Neural crest cell (in vitro differentiated cells): ENCODE data around the gene SYCP2L. TPM values are rescaled to one million over a fixed set of nuclear protein-coding genes. Genes with fewer than 3 reads are reported as not detected.
A peak's percentile ranks its signal among the peaks of the same experiment; 100 is the strongest.
"Not testable (repeated sequence)": the region's sequence is repeated elsewhere in the genome, so short reads cannot be mapped to it uniquely, and the experiment has no call there.

ENCODE experiments used
- DNase-seq: peaks from one replicate; pipeline ENCODE4 v3.0.0; 2021; ENCODE audit warnings: low read depth, mixed read lengths, low spot score
- H3K27ac Mint-ChIP-seq: one replicate; pipeline ENCODE4 v1.8.0; 2021; ENCODE audit warnings: mild to moderate bottlenecking, mixed read lengths; ENCODE audit not compliant: unreplicated experiment
- H3K27me3 Mint-ChIP-seq: 2 replicates; pipeline ENCODE4 v1.8.0; 2021; ENCODE audit warnings: low read depth, mild to moderate bottlenecking, mixed read lengths
- H3K36me3 Mint-ChIP-seq: 2 replicates; pipeline ENCODE4 v1.8.0; 2021; ENCODE audit warnings: low read depth, mild to moderate bottlenecking, mixed read lengths
- H3K4me1 Mint-ChIP-seq: 2 replicates; pipeline ENCODE4 v1.8.0; 2021; ENCODE audit warnings: mixed read lengths
- H3K4me3 Mint-ChIP-seq: one replicate; pipeline ENCODE4 v1.8.0; 2021; ENCODE audit warnings: mild to moderate bottlenecking, mixed read lengths
- H3K9me3 Mint-ChIP-seq: 2 replicates; pipeline ENCODE4 v1.8.0; 2021; ENCODE audit warnings: mixed read lengths
- CTCF ChIP-seq: fragments of 200-600 bp; sonication (generic); conservative IDR thresholded peaks from 2 replicates; pipeline ENCODE4 v1.5.0; 2021; ENCODE audit warnings: antibody characterized with exemption, mild to moderate bottlenecking
- total RNA-seq: library from RNA; stranded (reverse); gene quantifications from 2 replicates; pipeline ENCODE4 v1.2.1, GENCODE V29; 2021

The SYCP2L gene
- total RNA-seq, 1 donor from 2014 or later = 5.6 TPM

DNA sequence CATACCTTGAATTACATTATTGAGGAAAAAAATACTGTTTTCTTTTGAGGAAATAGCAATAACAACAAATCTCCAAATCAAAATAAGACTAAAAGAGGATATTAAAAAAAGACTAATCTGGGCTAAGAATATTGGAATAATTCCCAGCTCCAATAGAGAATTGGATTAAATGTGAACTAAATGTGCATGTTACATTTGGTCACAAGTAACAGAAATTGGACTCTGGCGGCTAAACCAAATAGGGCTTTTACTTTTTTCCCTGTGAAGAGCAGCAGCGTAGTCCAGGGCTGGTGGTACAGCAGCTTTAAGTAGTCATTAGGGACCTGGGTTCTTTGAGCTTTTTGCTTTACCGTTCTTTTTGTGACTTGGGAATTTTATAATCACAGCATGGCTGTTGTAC, 85.3 kb downstream of the SYCP2L start:
- no peak overlapping the region for H3K4me3 Mint-ChIP-seq
- H3K4me1 Mint-ChIP-seq = no peaks in the 10 kb centered on the region
- peaks cover 8% of the 10 kb centered on the region for H3K9me3 Mint-ChIP-seq
- no peak for TF ChIP-seq CTCF
- no peak for DNase-seq
- peaks cover 22% of the 10 kb centered on the region for H3K36me3 Mint-ChIP-seq
- H3K27me3 Mint-ChIP-seq = no peaks in the 10 kb centered on the region
- H3K27ac Mint-ChIP-seq = no peak overlapping the region

DNA sequence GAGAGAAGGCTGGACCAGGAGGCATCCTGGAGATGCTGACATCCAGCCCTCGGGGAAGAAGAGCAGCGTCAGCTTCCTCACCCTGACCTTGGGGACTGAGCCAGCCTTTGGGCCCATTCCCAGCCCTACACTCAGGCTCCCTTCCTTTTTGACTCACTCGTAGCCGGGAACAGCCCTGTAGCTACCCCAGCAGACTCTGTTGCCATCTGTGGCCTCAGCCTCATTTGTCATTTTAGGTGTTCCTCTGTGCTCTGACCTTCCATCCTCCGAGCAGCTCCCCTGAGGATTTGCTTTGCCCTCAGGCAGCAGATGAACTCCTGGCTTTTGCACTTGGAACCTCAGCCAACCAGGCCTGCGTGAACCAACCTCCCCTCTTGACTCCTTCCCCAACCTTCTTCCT, 89.7 kb downstream of the SYCP2L start:
- DNase-seq = no peak
- no peak overlapping the region for H3K4me3 Mint-ChIP-seq
- H3K4me1 Mint-ChIP-seq = no peaks in the 10 kb centered on the region
- peaks cover 4% of the 10 kb centered on the region for H3K9me3 Mint-ChIP-seq
- peaks cover 4% of the 10 kb centered on the region for H3K36me3 Mint-ChIP-seq
- no peaks in the 10 kb centered on the region for H3K27me3 Mint-ChIP-seq
- peak overlapping the region; percentile 21 for H3K27ac Mint-ChIP-seq
- no peak for TF ChIP-seq CTCF

GRCh38 chr6:10977231-10977968, 90.5 kb downstream of the SYCP2L start:
- Mint-ChIP-seq H3K36me3 (peaks cover 4% of the 10 kb centered on the region), H3K4me1 (no peaks in the 10 kb centered on the region)

GRCh38 chr6:10979603-10980002, 92.8 kb downstream of the SYCP2L start:
- no peak for TF ChIP-seq CTCF
- Mint-ChIP-seq H3K4me3 (no peak overlapping the region), H3K4me1 (no peaks in the 10 kb centered on the region), H3K27me3 (no peaks in the 10 kb centered on the region), H3K9me3 (peaks cover 4% of the 10 kb centered on the region), H3K36me3 (peaks cover 4% of the 10 kb centered on the region), H3K27ac (no peak overlapping the region)
- DNase-seq = no peak

More at GRCh38 chr6:10977231-10977968, 90.5 kb downstream of the SYCP2L start:
- no peak overlapping the region for H3K4me3 Mint-ChIP-seq
- H3K27me3 Mint-ChIP-seq = no peaks in the 10 kb centered on the region
- no peak for TF ChIP-seq CTCF
- H3K9me3 Mint-ChIP-seq = peaks cover 4% of the 10 kb centered on the region
- H3K27ac Mint-ChIP-seq = no peak overlapping the region
- DNase-seq = no peak

DNA sequence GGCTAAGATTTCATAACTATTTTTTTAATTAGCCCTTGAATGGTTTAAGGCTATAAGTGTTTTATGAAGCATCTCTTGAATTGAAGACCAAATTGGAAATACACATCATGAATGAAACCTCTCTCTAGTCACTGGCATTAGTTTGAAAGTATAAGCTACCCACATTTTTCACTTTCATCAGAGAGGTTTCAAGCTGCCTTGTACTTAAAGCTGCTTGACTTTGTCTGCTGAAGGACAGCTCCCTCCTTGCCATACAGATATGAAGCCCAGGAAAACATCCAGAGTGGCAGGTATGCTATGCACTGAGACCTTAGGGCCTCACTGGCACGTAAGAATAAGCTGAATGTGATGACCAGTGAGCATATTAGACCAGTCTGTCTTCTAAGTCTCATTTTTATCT, 94.6 kb downstream of the SYCP2L start:
- no peak for DNase-seq
- H3K36me3 Mint-ChIP-seq = peaks cover 9% of the 10 kb centered on the region
- no peaks in the 10 kb centered on the region for H3K4me1 Mint-ChIP-seq
- no peak for TF ChIP-seq CTCF
- H3K27ac Mint-ChIP-seq = no peak overlapping the region
- H3K9me3 Mint-ChIP-seq = peaks cover 4% of the 10 kb centered on the region
- no peaks in the 10 kb centered on the region for H3K27me3 Mint-ChIP-seq
- H3K4me3 Mint-ChIP-seq = no peak overlapping the region

- H3K36me3 Mint-ChIP-seq = peaks cover 18% of the 10 kb centered on the region
- not testable (repeated sequence) for H3K4me3 Mint-ChIP-seq, H3K27ac Mint-ChIP-seq, H3K27me3 Mint-ChIP-seq, H3K9me3 Mint-ChIP-seq, DNase-seq, H3K4me1 Mint-ChIP-seq
Observed at GRCh38 chr6:10984959-10985358, 98.1 kb downstream of the SYCP2L start.
